Natural killer cell (primary cell): Measurements from ENCODE around the gene CLEC4A. TPM values are rescaled to one million over a fixed set of nuclear protein-coding genes. Genes with fewer than 3 reads are reported as not detected.
"Not testable (repeated sequence)": the region's sequence is repeated elsewhere in the genome, so short reads cannot be mapped to it uniquely, and the experiment has no call there.

Source experiments
- ATAC-seq, 3 donors: fragments of 150-1000 bp in 2 of 3; fragments of 200-7000 bp in 1 of 3; cut with Tn5 transposase; 1 replicate in 1 of 3; 2 replicates in 2 of 3; pipeline ENCODE4 v1.10.0; 2021; ENCODE audit warnings: mild to moderate bottlenecking in 2 of 3, moderate library complexity in 2 of 3
- DNase-seq, 2 donors: peaks; one replicate each; pipeline versions ENCODE4 v3.0.0 to v3.0.0-alpha.2; 2013 to 2021; ENCODE audit warnings: mixed read lengths in 1 of 2
- H3K27ac ChIP-seq: one replicate; pipeline ENCODE4 v1.5.1; 2013; ENCODE audit warnings: mild to moderate bottlenecking, low read length
- H3K27me3 ChIP-seq: one replicate; pipeline ENCODE4 v1.6.1; 2013; ENCODE audit warnings: low read length; ENCODE audit not compliant: control insufficient read depth, insufficient read depth
- H3K36me3 ChIP-seq: one replicate; pipeline ENCODE4 v1.6.1; 2013; ENCODE audit warnings: low read length; ENCODE audit not compliant: control insufficient read depth, insufficient read depth
- H3K4me1 ChIP-seq: one replicate; pipeline ENCODE4 v1.6.1; 2013; ENCODE audit warnings: low read length; ENCODE audit not compliant: control insufficient read depth, insufficient read depth
- H3K4me3 ChIP-seq: one replicate; pipeline ENCODE4 v1.5.1; 2013; ENCODE audit warnings: low read length
- H3K9me3 ChIP-seq: one replicate; pipeline ENCODE4 v1.6.1; 2013; ENCODE audit warnings: low read length; ENCODE audit not compliant: control insufficient read depth, insufficient read depth
- H3K27ac Mint-ChIP-seq, 2 donors: one replicate each; pipeline ENCODE4 v1.8.0; 2022; ENCODE audit warnings: mild to moderate bottlenecking in 2 of 2, mixed read lengths in 2 of 2, moderate library complexity in 1 of 2
- H3K27me3 Mint-ChIP-seq, 2 donors: one replicate each; pipeline ENCODE4 v1.8.0; 2022; ENCODE audit warnings: low read depth in 2 of 2, mixed read lengths in 2 of 2
- H3K36me3 Mint-ChIP-seq: one replicate; pipeline ENCODE4 v1.8.0; 2022; ENCODE audit warnings: mixed read lengths
- H3K4me1 Mint-ChIP-seq, 2 donors: one replicate each; pipeline ENCODE4 v1.8.0; 2022; ENCODE audit warnings: mixed read lengths in 2 of 2
- H3K4me3 Mint-ChIP-seq: one replicate; pipeline ENCODE4 v1.8.0; 2022; ENCODE audit warnings: mild to moderate bottlenecking, moderate library complexity, mixed read lengths
- H3K9me3 Mint-ChIP-seq, 2 donors: one replicate each; pipeline ENCODE4 v1.8.0; 2022; ENCODE audit warnings: mixed read lengths in 2 of 2
- CTCF ChIP-seq: fragments of 200-600 bp; IDR thresholded peaks from one replicate; pipeline ENCODE4 v1.8.0; 2022; ENCODE audit warnings: antibody characterized with exemption
- WGBS: methylation state at CpG from one replicate; pipeline ENCODE4 v1.1.7; 2013; ENCODE audit warnings: missing lambda C conversion rate; ENCODE audit not compliant: insufficient coverage; 5-methylcytosine and 5-hydroxymethylcytosine counted together
- intact Hi-C: fragments of 100-400 bp; cut with micrococcal nuclease; formaldehyde crosslinking; loops from one replicate; pipeline ENCODE4 v1.14.2; 2022
- total RNA-seq, 4 donors: library from RNA; stranded (reverse); fragments of 120-200 nt in 1 of 4; gene quantifications; one replicate each; pipeline versions ENCODE4 v1.2.3 to v1.2.4, GENCODE V29; 2013 to 2022

Gene CLEC4A
- total RNA-seq, 3 donors from 2014 or later (not counting 1 experiment from before 2014, with no cell fraction given): 1.6 to 6.9 (median 1.7) TPM

- Mint-ChIP-seq H3K9me3 (no peaks in the 10 kb centered on the region), H3K27me3 (no peaks in the 10 kb centered on the region), H3K4me1 (peaks cover 30 to 34% of the 10 kb centered on the region in 2 donors), H3K27ac (peak overlapping the region; percentile 96 to 97), H3K4me3 (peak overlapping the region; percentile 98), H3K36me3 (no peaks in the 10 kb centered on the region)
- 2% methylated on average over 15 of the region's 15 CpGs for WGBS
- ATAC-seq: no peak
- Histone ChIP-seq H3K27me3 (no peaks in the 10 kb centered on the region), H3K27ac (peak overlapping the region; percentile 89), H3K4me3 (peak overlapping the region; percentile 71), H3K4me1 (peaks cover 14% of the 10 kb centered on the region), H3K9me3 (no peaks in the 10 kb centered on the region), H3K36me3 (no peaks in the 10 kb centered on the region)
- TF ChIP-seq CTCF: no peak
- peak in 1 of 2 donors; percentile 63 for DNase-seq
- intact Hi-C loops: no loop called here
These were observed 42.0 kb upstream of the CLEC4A start for GRCh38 chr12:8081251-8081920.

- H3K36me3 Mint-ChIP-seq: no peaks in the 10 kb centered on the region
- Histone ChIP-seq H3K9me3 (no peaks in the 10 kb centered on the region), H3K27me3 (no peaks in the 10 kb centered on the region), H3K27ac (peak overlapping the region; percentile 89), H3K4me3 (peak overlapping the region; percentile 71), H3K36me3 (no peaks in the 10 kb centered on the region), H3K4me1 (peaks cover 23% of the 10 kb centered on the region)
- no peaks in the 10 kb centered on the region for H3K27me3 Mint-ChIP-seq
- intact Hi-C loops: loop anchor here (1.0 kb wide), 3 partner anchors 16 to 56 kb away; partner anchors contain the start of gene C3AR1
- peak overlapping the region; percentile 96 to 97 for H3K27ac Mint-ChIP-seq
- ATAC-seq (no peak), DNase-seq (no peak)
- peaks cover 32 to 37% of the 10 kb centered on the region in 2 donors for H3K4me1 Mint-ChIP-seq
- WGBS: 3% methylated on average over 3 of the region's 4 CpGs
- H3K9me3 Mint-ChIP-seq: no peaks in the 10 kb centered on the region
- TF ChIP-seq CTCF: no peak
- H3K4me3 Mint-ChIP-seq: peak overlapping the region; percentile 98
These were observed 40.7 kb upstream of the CLEC4A start for GRCh38 chr12:8082808-8083100.

- 100% methylated on average over 1 of the region's 3 CpGs for WGBS
- intact Hi-C loops, H3K9me3 Mint-ChIP-seq: not testable (repeated sequence)
These were observed 39.1 kb upstream of the CLEC4A start for GRCh38 chr12:8084351-8084750.

GRCh38 chr12:8087666-8088065, 35.8 kb upstream of the CLEC4A start:
- Histone ChIP-seq H3K36me3 (peaks cover 30% of the 10 kb centered on the region), H3K4me1 (peaks cover 32% of the 10 kb centered on the region), H3K27ac (peak overlapping the region; percentile 80), H3K9me3 (no peaks in the 10 kb centered on the region), H3K4me3 (no peak overlapping the region), H3K27me3 (no peaks in the 10 kb centered on the region)
- ATAC-seq: no peak
- H3K27me3 Mint-ChIP-seq: no peaks in the 10 kb centered on the region
- peaks cover 40 to 42% of the 10 kb centered on the region in 2 donors for H3K4me1 Mint-ChIP-seq
- TF ChIP-seq CTCF: no peak
- H3K36me3 Mint-ChIP-seq: peaks cover 27% of the 10 kb centered on the region
- intact Hi-C loops: loop anchor here (5.0 kb wide), 1 partner anchor 155 kb away; no protein-coding TSS in a partner anchor
- peak overlapping the region; percentile 86 to 90 for H3K27ac Mint-ChIP-seq
- peak overlapping the region; percentile 70 for H3K4me3 Mint-ChIP-seq
- no peaks in the 10 kb centered on the region for H3K9me3 Mint-ChIP-seq
- WGBS: no CpG with 5 or more reads among the region's 2 CpGs
- peak in 1 of 2 donors; percentile 49 for DNase-seq

More at GRCh38 chr12:8084351-8084750, 39.1 kb upstream of the CLEC4A start:
- H3K27me3 Mint-ChIP-seq, ATAC-seq, H3K36me3 Mint-ChIP-seq, H3K36me3 ChIP-seq, H3K27me3 ChIP-seq, H3K27ac ChIP-seq, H3K4me3 ChIP-seq, H3K9me3 ChIP-seq: not testable (repeated sequence)
- DNase-seq: peak in 1 of 2 donors; percentile 27
- peak overlapping the region; percentile 78 for H3K4me3 Mint-ChIP-seq
- peaks cover 46 to 51% of the 10 kb centered on the region in 2 donors for H3K4me1 Mint-ChIP-seq
- peaks cover 34% of the 10 kb centered on the region for H3K4me1 ChIP-seq
- H3K27ac Mint-ChIP-seq: peak overlapping the region; percentile 96 to 97
